IPS DF 4.7 (cell line): Measurements from ENCODE around the gene CD209.
"Not testable (repeated sequence)": the region's sequence is repeated elsewhere in the genome, so short reads cannot be mapped to it uniquely, and the experiment has no call there.

ENCODE experiments used
- DNase-seq: peaks from one replicate; pipeline ENCODE4 v3.0.0-alpha.2; 2013; ENCODE audit warnings: low spot score; ENCODE audit errors: extremely low read depth

The CD209 gene

DNA sequence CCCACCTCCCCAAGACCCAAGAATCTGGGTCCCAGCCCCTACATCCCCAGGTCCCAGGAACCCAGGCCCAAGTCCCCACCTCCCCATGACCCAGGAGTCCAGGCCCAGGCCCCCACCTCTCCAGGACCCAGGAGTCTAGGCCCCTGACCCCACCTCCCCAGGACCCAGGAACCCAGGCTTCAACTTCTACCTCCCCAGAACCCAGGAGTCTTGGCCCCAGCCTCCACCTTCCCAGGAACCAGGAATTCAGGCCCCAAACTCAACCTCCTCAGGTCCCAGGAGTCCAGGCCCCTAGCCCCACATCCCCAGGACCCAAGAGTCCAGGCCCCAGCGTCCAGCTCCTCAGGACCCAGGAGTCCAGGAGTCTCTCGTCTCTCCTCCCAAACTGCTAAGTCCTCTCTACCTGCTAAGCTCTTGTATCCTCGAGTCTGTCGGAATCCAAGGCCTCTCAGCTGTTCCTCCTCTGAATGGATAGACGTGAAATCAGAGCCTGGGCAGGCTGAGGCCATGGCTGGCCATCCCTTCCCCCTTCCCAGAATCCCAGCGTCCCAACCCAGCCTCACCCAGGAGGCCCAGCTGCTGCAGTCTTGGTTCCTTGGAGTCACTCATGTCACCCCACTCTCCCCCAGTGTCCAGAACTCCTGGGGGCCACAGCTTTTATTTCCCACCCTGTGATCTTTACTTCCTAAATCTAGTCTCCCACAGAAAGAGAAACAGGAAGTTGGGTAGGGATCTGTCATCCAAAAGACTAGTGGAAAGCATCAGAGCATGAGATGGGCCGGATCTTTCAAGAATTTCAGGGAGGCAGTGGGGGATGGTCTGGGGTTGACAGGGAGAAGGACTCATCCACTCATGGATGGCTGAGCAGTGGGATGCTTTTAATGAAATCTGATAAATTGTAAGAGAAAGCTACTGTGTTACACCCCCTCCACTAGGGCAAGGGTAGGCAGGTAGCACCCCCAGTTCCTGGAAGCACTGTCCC, at the start of gene CD209:
Gene CD209, minus strand, starts transcription at position 632 of the 982 bp plus-strand sequence. Its CDS starts 23 bp downstream, at position 609.
- no peak for DNase-seq

DNA sequence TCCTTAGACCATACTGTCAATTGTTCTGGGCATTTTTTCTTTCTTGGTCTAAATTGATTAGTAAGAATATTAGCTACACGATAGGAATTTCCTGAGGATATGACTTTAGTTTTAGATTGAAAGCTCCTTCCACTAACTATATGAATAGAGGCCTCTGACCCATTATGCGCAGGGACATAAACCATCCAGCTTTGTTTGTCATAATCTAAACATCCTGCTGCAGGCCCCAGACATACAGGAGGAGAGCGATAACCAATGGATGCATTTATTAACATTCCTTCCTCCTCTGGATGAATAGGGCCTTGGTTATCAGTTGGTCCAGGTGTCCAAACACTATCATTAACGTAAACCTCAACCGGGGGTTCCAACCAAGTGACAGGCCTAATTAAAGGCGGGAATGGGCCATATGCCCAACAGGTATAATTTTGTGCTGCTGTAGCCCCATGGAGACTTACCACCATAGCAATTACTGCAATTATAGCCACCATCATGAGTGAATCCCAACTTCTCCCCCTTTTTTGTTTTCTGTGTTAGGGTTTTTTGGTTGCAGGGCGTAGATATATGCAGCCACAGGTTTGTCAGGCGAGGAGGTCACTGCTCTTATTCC, 48.3 kb upstream of the CD209 start:
- DNase-seq: no peak

DNA sequence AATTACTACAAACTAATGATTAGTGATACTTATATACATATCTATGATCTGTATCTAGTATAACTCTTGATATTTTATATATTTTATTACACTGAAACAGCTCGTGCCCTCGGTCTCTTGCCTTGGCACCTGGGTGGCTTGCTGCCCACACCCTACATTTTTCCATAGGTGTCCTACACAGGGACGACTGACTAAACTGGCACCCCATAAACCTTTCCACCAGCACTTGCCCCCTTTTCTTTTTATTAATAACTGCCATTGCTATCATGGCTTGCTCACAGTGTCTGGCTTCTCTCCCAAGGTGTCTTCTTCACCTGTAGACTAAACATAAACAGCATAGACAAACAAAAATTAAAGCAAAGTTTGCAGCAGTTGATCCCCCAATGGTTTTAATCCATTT, 46.2 kb upstream of the CD209 start:
- no peak for DNase-seq

GRCh38 chr19:7792701-7793100, 45.4 kb upstream of the CD209 start:
- DNase-seq: not testable (repeated sequence)

GRCh38 chr19:7792281-7792680, 44.9 kb upstream of the CD209 start:
- no peak for DNase-seq

DNA sequence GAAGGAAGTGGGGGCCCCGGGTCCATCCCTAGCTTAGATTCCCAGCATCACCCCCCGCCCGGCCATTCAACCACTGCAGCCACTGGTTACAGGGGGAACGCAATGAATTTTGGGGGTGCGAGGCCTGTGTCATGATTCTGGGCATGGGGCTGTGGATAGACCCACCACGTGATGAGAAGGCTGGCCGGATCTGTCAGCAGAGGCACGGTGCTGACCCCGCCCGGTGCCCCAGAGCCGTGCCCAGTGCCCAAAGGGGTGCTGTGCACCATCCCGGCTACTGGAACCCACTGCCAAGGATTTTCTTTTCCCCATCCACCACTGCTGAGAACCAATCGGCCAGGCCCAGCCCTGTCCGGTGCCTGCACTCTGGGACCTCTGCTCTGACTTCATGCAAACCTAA, 43.1 kb upstream of the CD209 start:
- DNase-seq: no peak

GRCh38 chr19:7789447-7789846, 42.1 kb upstream of the CD209 start:
- DNase-seq: no peak

GRCh38 chr19:7788933-7789323, 41.6 kb upstream of the CD209 start:
- DNase-seq: no peak

DNA sequence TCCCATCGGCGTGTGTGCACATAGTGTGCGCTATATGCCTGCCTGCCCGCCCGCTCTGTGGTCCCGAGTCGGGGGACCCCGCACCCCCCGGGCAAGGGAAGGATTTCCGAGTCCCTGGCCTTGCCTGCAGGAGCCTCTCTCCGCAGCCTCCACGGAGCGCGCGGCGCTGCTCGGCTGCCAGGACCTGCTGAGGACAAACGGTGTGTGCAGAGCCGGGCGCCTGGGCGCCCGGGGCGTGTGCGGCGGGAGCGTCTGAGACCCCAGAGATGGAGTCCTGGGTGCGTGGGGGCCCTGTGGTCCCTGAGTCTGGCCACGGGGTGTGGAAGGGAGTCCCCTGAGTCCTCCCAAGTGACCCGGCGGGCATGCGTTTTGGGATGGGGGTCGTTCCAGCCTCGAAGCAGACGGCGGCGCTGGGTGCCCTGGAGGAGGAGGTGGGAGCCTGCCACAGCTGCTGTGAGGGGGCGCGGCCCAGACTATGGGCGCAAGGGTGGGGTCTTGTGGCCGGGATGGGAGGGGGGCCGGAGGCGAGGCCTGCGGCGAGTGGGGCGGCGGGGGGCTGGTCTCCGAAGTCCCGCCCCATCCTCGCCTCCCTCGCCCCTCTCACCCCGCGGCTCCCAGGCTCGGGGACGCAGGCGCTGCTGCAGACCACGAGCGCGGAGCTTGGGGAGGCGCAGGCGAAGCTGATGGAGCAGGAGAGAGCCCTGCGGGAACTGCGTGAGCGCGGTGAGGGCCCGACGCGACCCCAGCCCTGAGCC, 41.0 kb upstream of the CD209 start:
- DNase-seq: no peak

- no peak for DNase-seq
Observed at GRCh38 chr19:7787602-7788177, 40.4 kb upstream of the CD209 start.

GRCh38 chr19:7787141-7787540, 39.8 kb upstream of the CD209 start:
- DNase-seq: no peak

GRCh38 chr19:7784856-7785255, 37.5 kb upstream of the CD209 start:
- DNase-seq: no peak

DNA sequence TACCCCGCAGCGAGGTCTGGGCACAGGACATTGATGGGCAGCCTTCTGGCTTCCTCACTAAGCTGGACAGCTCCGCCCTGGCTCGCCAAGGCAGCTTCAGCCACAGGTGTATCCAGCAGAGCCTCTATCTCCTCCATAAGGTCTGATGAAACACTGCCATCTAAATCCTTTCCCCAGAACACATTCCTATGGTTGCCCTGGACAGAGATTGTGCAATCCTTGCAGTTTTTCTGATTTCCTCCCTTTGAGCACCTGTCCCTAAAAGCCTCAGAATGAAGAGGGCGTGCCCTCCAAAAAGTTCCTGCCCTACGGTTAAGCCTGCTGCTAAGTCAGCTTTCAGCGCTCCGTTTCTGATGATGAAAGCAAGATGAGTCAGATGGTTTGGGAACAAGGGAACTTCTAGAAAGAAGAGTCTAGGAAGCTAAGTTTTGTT, 36.7 kb upstream of the CD209 start:
- DNase-seq: no peak

GRCh38 chr19:7781157-7781556, 33.8 kb upstream of the CD209 start:
- no peak for DNase-seq

GRCh38 chr19:7779631-7780486, 32.5 kb upstream of the CD209 start:
- no peak for DNase-seq

- DNase-seq: no peak
Observed at GRCh38 chr19:7778081-7778480, 30.7 kb upstream of the CD209 start.

DNA sequence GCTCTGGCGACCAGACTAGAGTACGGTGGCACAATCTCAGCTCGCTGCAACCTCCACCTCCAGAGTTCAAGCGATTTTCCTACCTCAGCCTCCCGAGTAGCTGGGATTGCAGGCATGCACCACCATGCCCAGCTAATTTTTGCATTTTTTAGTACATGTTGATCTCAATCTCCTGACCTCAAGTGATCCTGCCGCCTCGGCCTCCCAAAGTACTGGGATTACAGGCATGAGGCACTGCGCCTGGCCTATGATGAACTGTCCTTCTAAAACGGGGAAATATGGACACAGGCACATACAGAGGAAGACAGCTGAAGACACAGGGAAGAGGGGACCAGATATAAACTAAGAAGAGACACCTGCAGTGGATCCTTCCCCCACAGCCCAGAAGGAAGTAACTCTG, 28.4 kb upstream of the CD209 start:
- no peak for DNase-seq

- DNase-seq: no peak
Observed at GRCh38 chr19:7773841-7774240, 26.5 kb upstream of the CD209 start.

DNA sequence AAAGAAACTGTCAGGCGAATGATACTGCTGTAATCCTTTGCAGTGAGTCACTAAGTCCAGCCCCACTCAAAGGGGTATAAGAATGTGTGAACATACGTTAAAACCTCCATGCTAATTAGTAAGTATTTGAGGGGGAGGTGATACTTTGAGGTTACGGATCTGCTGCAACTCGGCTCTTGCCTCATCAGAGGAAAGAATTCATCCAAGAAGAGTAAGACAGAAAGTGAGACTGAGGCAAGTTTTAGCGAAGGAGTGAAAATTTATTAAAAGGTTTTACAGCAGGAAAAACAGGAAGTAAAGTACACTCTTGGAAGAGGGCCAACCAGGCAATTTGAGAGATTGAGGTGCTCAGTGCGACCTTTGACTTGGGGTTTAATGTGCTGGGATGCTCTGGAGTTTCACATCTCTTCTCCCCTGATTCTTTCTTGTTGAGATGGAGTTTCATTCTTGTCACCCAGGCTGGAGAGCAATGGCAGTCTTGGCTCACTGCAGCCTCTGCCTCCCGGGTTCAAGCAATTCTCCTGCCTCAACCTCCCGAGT, 25.5 kb upstream of the CD209 start:
- no peak for DNase-seq

GRCh38 chr19:7771072-7771471, 23.7 kb upstream of the CD209 start:
- no peak for DNase-seq
